Astrocyte (in vitro differentiated cells and primary cell): ENCODE results near the gene HOXD10. TPM values are rescaled to one million over a fixed set of nuclear protein-coding genes. Genes with fewer than 3 reads are reported as not detected.

Experiments used
- DNase-seq: peaks from one replicate; pipeline ENCODE4 v3.0.0-alpha.2; 2010; ENCODE audit warnings: low read depth
- FAIRE-seq: peaks from 2 replicates; lab custom pipeline; 2011; peaks lifted over from hg19 to GRCh38; lab: Jason Lieb, UNC
- H2AFZ ChIP-seq: 2 replicates; pipeline ENCODE4 v1.6.0; 2012; ENCODE audit warnings: low read depth, low read length, inconsistent platforms
- H3K27ac ChIP-seq: 2 replicates; pipeline ENCODE4 v1.5.1; 2011; ENCODE audit warnings: low read depth, low read length, inconsistent platforms
- H3K27me3 ChIP-seq: 2 replicates; pipeline ENCODE4 v1.6.0; 2011; ENCODE audit warnings: low read length, inconsistent platforms; ENCODE audit not compliant: insufficient read depth
- H3K36me3 ChIP-seq: 2 replicates; pipeline ENCODE4 v1.5.1; 2011; ENCODE audit warnings: low read length, inconsistent platforms; ENCODE audit not compliant: insufficient read depth
- H3K4me1 ChIP-seq: 2 replicates; pipeline ENCODE4 v1.5.1; 2011; ENCODE audit warnings: low read length, inconsistent platforms; ENCODE audit not compliant: insufficient read depth
- H3K4me2 ChIP-seq: 2 replicates; pipeline ENCODE4 v1.6.0; 2012; ENCODE audit warnings: low read length, inconsistent platforms
- H3K4me3 ChIP-seq: 2 replicates; pipeline ENCODE4 v1.5.1; 2011; ENCODE audit warnings: low read depth, mild to moderate bottlenecking, low read length, inconsistent platforms; ENCODE audit not compliant: insufficient read depth
- H3K79me2 ChIP-seq: 2 replicates; pipeline ENCODE4 v1.6.0; 2012; ENCODE audit warnings: mild to moderate bottlenecking, low read length, inconsistent platforms; ENCODE audit not compliant: insufficient read depth
- H3K9ac ChIP-seq: 2 replicates; pipeline ENCODE4 v1.6.0; 2012; ENCODE audit warnings: mild to moderate bottlenecking, low read length, inconsistent platforms
- H3K9me3 ChIP-seq: 2 replicates; pipeline ENCODE4 v1.5.1; 2012; ENCODE audit warnings: low read depth, mild to moderate bottlenecking, low read length, inconsistent platforms; ENCODE audit not compliant: insufficient read depth
- H4K20me1 ChIP-seq: 2 replicates; pipeline ENCODE4 v1.6.0; 2012; ENCODE audit warnings: low read length, inconsistent platforms; ENCODE audit not compliant: insufficient read depth
- H3K27ac Mint-ChIP-seq: one replicate; pipeline ENCODE4 v1.8.0; 2021; ENCODE audit warnings: mild to moderate bottlenecking, mixed read lengths; ENCODE audit not compliant: unreplicated experiment
- H3K27me3 Mint-ChIP-seq: one replicate; pipeline ENCODE4 v1.8.0; 2021; ENCODE audit warnings: low read depth, mixed read lengths; ENCODE audit not compliant: unreplicated experiment
- H3K36me3 Mint-ChIP-seq: one replicate; pipeline ENCODE4 v1.8.0; 2021; ENCODE audit warnings: low read depth, mixed read lengths; ENCODE audit not compliant: unreplicated experiment
- H3K4me1 Mint-ChIP-seq: one replicate; pipeline ENCODE4 v1.8.0; 2021; ENCODE audit warnings: low read depth, mixed read lengths; ENCODE audit not compliant: unreplicated experiment
- H3K4me3 Mint-ChIP-seq: one replicate; pipeline ENCODE4 v1.8.0; 2021; ENCODE audit warnings: mild to moderate bottlenecking, moderate library complexity, mixed read lengths; ENCODE audit not compliant: unreplicated experiment
- H3K9me3 Mint-ChIP-seq: one replicate; pipeline ENCODE4 v1.8.0; 2021; ENCODE audit warnings: mild to moderate bottlenecking, mixed read lengths; ENCODE audit not compliant: unreplicated experiment
- EZH2 ChIP-seq: IDR thresholded peaks from 2 replicates; pipeline ENCODE4 v1.6.1; 2012; ENCODE audit warnings: mild to moderate bottlenecking, low read length, inconsistent platforms; ENCODE audit not compliant: insufficient read depth
- total RNA-seq: library from RNA; stranded (reverse); gene quantifications from 2 replicates; pipeline ENCODE4 v1.2.1, GENCODE V29; 2021
- TF ChIP-seq, protein P1 (sequence below): IDR thresholded peaks from 2 replicates; pipeline ENCODE4 v1.5.1; 2011; ENCODE audit warnings: low read depth, mild to moderate bottlenecking, inconsistent platforms, low read length, moderate library complexity; ENCODE audit not compliant: insufficient read depth

The HOXD10 gene
- total RNA-seq, 1 donor from 2014 or later, result not detected

DNA sequence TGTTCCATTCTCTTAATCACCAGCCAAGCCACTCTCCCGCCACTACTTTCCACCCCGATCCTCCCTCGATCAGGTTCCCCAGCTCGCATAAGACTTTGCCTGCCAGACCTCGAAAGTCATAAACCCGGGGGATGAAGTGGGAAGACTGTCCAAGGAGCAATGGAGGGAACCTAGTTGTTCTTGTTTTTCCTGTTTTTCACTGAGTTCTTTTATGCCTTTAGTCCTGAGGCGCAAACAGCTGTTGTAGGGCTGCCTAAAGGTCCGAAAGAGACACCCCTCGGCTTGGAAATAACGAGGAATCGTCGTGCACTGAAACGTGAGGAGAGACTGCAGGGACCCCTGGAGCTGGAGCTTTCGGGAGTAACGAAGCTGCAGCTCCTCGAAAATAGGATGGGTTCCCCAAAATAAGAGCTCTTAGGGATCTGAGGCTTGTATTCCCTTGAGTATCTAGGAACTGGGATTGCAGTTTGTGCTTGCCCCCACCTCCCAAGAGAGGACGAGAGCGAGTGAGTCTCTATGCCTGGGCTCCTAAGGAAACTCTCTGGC, 18.7 kb upstream of the HOXD10 start:
- Mint-ChIP-seq H3K4me1 (peaks cover 4% of the 10 kb centered on the region), H3K27ac (peak overlapping the region; percentile 66)
- H3K4me1 ChIP-seq, result peaks cover 7% of the 10 kb centered on the region

DNA sequence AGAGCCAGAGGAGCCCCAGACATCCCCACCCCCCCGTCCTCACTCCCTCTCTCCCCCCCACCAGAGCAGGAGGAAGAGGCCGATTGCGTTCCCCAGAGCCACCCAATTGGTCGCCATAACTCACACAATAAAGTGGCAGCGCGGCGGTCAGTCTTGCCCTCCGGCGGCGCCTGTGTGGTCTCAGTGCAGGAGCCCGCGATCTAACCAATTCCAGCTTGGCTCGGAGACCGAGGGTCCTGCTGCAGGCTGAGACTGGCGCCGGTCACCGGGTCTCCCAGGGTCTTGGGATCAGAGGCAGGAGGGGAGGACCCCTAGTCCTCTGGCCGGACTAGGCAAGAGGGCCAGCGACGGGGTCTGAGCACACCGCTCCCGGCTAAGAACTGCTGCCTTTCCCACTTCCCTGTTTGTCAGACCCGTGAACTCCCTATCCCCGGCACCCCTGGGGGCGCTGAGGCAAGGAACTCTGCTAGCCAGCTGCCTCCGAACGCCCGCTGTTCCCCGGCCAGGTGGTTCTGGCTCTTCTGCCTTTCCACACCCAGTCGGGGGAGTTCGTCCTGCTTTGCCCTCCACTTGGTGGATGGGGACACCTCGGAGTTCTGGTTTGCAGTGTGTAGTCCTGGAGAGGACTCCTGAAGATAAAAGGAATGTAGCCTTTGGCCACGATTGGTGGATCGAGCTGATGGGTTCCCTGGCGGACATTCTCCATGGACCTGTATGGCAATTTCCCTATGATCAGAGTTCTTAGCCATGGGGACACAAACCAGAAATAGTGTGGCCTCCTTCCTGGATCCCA, 18.0 kb upstream of the HOXD10 start:
- peaks cover 92% of the 10 kb centered on the region for H3K27me3 Mint-ChIP-seq
- H3K36me3 Mint-ChIP-seq, result peaks cover 3% of the 10 kb centered on the region
- no peak for FAIRE-seq
- no peak overlapping the region for H3K4me3 Mint-ChIP-seq
- H3K27ac ChIP-seq, result no peak overlapping the region
- peaks cover 7% of the 10 kb centered on the region for H3K4me1 ChIP-seq
- H3K9ac ChIP-seq, result no peak overlapping the region
- TF ChIP-seq EZH2, result no peak
- TF ChIP-seq, protein P1, sequence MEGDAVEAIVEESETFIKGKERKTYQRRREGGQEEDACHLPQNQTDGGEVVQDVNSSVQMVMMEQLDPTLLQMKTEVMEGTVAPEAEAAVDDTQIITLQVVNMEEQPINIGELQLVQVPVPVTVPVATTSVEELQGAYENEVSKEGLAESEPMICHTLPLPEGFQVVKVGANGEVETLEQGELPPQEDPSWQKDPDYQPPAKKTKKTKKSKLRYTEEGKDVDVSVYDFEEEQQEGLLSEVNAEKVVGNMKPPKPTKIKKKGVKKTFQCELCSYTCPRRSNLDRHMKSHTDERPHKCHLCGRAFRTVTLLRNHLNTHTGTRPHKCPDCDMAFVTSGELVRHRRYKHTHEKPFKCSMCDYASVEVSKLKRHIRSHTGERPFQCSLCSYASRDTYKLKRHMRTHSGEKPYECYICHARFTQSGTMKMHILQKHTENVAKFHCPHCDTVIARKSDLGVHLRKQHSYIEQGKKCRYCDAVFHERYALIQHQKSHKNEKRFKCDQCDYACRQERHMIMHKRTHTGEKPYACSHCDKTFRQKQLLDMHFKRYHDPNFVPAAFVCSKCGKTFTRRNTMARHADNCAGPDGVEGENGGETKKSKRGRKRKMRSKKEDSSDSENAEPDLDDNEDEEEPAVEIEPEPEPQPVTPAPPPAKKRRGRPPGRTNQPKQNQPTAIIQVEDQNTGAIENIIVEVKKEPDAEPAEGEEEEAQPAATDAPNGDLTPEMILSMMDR, result no peak
- DNase-seq, result no peak
- H2AFZ ChIP-seq, result no peak overlapping the region
- peaks cover 5% of the 10 kb centered on the region for H4K20me1 ChIP-seq
- H3K4me2 ChIP-seq, result no peak overlapping the region
- peaks cover 25% of the 10 kb centered on the region for H3K9me3 Mint-ChIP-seq
- no peaks in the 10 kb centered on the region for H3K79me2 ChIP-seq
- H3K4me3 ChIP-seq, result no peak overlapping the region
- H3K27me3 ChIP-seq, result peaks cover 100% of the 10 kb centered on the region
- peak overlapping the region; percentile 69 for H3K27ac Mint-ChIP-seq
- H3K36me3 ChIP-seq, result no peaks in the 10 kb centered on the region
- peaks cover 21% of the 10 kb centered on the region for H3K9me3 ChIP-seq
- H3K4me1 Mint-ChIP-seq, result peaks cover 4% of the 10 kb centered on the region

More for the DNA sequence above, 18.7 kb upstream of the HOXD10 start:
- Mint-ChIP-seq H3K9me3 (peaks cover 27% of the 10 kb centered on the region), H3K27me3 (peaks cover 92% of the 10 kb centered on the region), H3K36me3 (peaks cover 3% of the 10 kb centered on the region), H3K4me3 (peak overlapping the region; percentile 74)
- DNase-seq (no peak), FAIRE-seq (no peak)
- Histone ChIP-seq H3K27me3 (peaks cover 100% of the 10 kb centered on the region), H3K9me3 (peaks cover 21% of the 10 kb centered on the region), H3K4me2 (peak overlapping the region; percentile 76), H3K4me3 (no peak overlapping the region), H3K79me2 (no peaks in the 10 kb centered on the region), H3K36me3 (no peaks in the 10 kb centered on the region), H3K9ac (no peak overlapping the region), H3K27ac (no peak overlapping the region), H4K20me1 (peaks cover 5% of the 10 kb centered on the region), H2AFZ (no peak overlapping the region)
- TF ChIP-seq, protein P1, result no peak
- TF ChIP-seq EZH2, result peak; percentile 63
